ENCODE data around the gene CYP46A1. TPM values are rescaled to one million over a fixed set of nuclear protein-coding genes. Genes with fewer than 3 reads are reported as not detected.

The CYP46A1 gene
- total RNA-seq, 1 donor from 2014 or later = 3.6 TPM

GRCh38 chr14:99772371-99773283 lies 88.5 kb downstream of the CYP46A1 start:
- H3K27me3 Mint-ChIP-seq (ENCODE audit: low read depth) = peaks cover 2% of the 10 kb centered on the region
- DNase-seq (ENCODE audit: low read depth, low spot score) = no peak
- no peak overlapping the region for H3K27ac Mint-ChIP-seq (ENCODE audit: unreplicated experiment)
- no peak for TF ChIP-seq CTCF (conservative IDR thresholded peaks at IDR 0.05)
- H3K4me3 Mint-ChIP-seq = no peak overlapping the region
- no peaks in the 10 kb centered on the region for H3K9me3 Mint-ChIP-seq
- no peaks in the 10 kb centered on the region for H3K36me3 Mint-ChIP-seq (ENCODE audit: low read depth)
- peaks cover 22% of the 10 kb centered on the region for H3K4me1 Mint-ChIP-seq

DNA sequence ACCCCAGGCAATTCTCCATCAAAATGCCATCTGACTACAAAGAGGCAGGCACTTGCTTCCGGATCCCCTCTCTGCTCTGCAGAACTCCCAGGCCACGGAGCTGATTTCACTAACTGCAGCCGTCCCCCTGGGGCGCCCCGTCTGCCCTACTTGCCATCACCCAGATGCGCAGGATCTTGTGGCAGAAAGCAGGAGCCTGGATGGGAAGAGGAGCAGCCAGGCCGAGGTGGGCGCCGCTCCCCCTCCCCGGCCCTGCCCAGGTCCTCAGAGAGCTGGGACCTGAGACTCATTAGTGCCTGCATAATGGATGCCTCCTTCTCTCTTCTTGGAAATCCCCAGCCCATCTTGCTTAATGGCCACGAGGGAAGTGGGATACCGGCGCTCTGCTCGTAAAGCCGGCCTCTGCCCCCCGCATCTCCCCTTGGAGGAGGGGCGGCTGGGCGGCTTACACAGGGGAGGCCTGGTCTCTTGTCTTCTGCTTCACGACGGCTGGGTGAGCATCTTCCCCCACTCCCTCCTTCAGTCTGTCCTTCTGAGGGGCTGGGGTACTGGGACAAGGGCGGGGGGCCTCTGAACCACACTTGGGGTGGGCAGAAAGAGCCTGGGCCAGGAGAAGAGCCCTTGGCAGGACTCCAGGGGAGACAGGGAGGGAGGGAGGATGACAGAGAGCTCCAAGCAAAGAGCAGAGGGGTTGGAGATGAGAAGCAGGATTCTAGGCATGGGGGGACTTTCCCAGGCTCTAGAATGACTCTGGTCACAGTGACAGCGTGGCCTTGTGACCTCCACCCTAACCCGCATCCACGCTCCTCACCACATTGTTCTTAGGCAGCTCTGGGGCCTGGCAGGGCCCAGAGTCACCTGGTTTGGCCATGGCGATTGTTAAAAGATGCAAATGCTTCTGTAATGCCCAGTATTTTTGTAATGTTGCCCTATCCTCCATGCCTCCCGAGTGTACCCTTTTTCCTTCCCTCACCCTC lies 89.7 kb downstream of the CYP46A1 start:
- TF ChIP-seq CTCF (conservative IDR thresholded peaks at IDR 0.05) = no peak
- peaks cover 2% of the 10 kb centered on the region for H3K36me3 Mint-ChIP-seq (ENCODE audit: low read depth)
- H3K27ac Mint-ChIP-seq (ENCODE audit: unreplicated experiment) = no peak overlapping the region
- H3K27me3 Mint-ChIP-seq (ENCODE audit: low read depth) = peaks cover 5% of the 10 kb centered on the region
- DNase-seq (ENCODE audit: low read depth, low spot score) = no peak
- H3K4me1 Mint-ChIP-seq = peaks cover 22% of the 10 kb centered on the region
- no peak overlapping the region for H3K4me3 Mint-ChIP-seq
- peaks cover 3% of the 10 kb centered on the region for H3K9me3 Mint-ChIP-seq

- Mint-ChIP-seq H3K36me3 (ENCODE audit: low read depth) (peaks cover 2% of the 10 kb centered on the region), H3K27ac (ENCODE audit: unreplicated experiment) (no peak overlapping the region), H3K27me3 (ENCODE audit: low read depth) (peaks cover 13% of the 10 kb centered on the region), H3K9me3 (peaks cover 3% of the 10 kb centered on the region), H3K4me1 (peaks cover 22% of the 10 kb centered on the region), H3K4me3 (no peak overlapping the region)
- TF ChIP-seq CTCF (conservative IDR thresholded peaks at IDR 0.05) = no peak
- no peak for DNase-seq (ENCODE audit: low read depth, low spot score)
These were observed 90.6 kb downstream of the CYP46A1 start for GRCh38 chr14:99774556-99775307.

GRCh38 chr14:99775351-99775750 lies 91.3 kb downstream of the CYP46A1 start:
- no peak for TF ChIP-seq CTCF (conservative IDR thresholded peaks at IDR 0.05)
- Mint-ChIP-seq H3K9me3 (peaks cover 3% of the 10 kb centered on the region), H3K4me1 (peaks cover 22% of the 10 kb centered on the region), H3K27me3 (ENCODE audit: low read depth) (peaks cover 13% of the 10 kb centered on the region), H3K27ac (ENCODE audit: unreplicated experiment) (no peak overlapping the region), H3K4me3 (no peak overlapping the region), H3K36me3 (ENCODE audit: low read depth) (peaks cover 2% of the 10 kb centered on the region)
- DNase-seq (ENCODE audit: low read depth, low spot score) = no peak

Other genes with a start within 250 kb of the CYP46A1 start
- 33.1 and 36.1 TPM in 2 replicates for gene SETD3, start 203.4 kb upstream of the CYP46A1 start, total RNA-seq
- gene CCNK, start 202.9 kb upstream of the CYP46A1 start, total RNA-seq = 69.6 and 71.8 TPM in 2 replicates
- gene CCDC85C, start 80.1 kb upstream of the CYP46A1 start, total RNA-seq = 31.4 and 32.3 TPM in 2 replicates
- 2.3 and 2.5 TPM in 2 replicates for gene HHIPL1, start 39.2 kb upstream of the CYP46A1 start, total RNA-seq
- 36.7 and 40.1 TPM in 2 replicates for gene EML1, start 109.1 kb downstream of the CYP46A1 start, total RNA-seq